HEK293 (cell line): ENCODE measurements around the gene PARD3B.

ENCODE experiments used
- ZNF335 ChIP-seq: fragments of 450-650 bp; formaldehyde crosslinking; conservative IDR thresholded peaks from 2 replicates; pipeline ENCODE4 v1.5.1; 2016; ENCODE audit warnings: missing biosample characterization, missing genetic modification characterization
- ZSCAN30 ChIP-seq: fragments of 450-650 bp; IDR thresholded peaks from 2 replicates; pipeline ENCODE4 v1.5.1; 2018; ENCODE audit warnings: missing biosample characterization, mild to moderate bottlenecking, missing genetic modification characterization, moderate library complexity
- TF ChIP-seq, protein P1 (sequence below): fragments of 450-650 bp; formaldehyde crosslinking; IDR thresholded peaks from 2 replicates; pipeline ENCODE4 v1.5.1; 2017; ENCODE audit warnings: missing biosample characterization, missing genetic modification characterization

DNA sequence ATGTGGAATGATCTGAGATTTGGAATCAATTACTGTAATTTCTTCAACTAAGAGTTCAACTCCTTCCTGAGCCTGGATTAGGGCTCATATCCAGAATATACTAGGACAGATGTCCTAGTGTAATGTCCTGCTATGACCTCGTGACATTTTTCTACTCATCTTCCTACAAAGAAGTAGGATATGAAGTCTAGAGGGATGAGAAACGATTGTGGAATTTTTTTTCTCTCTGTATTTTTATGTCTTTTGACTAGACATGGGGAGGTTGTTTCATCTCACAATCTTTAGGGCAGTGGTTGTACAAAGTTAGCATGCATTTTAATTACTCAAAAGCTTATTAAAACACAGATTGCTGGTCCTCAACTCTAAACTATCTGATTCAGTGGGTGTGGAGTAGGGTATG lies 203.0 kb downstream of the PARD3B start:
- TF ChIP-seq ZNF335 (tag by site-specific recombination), result no peak
- TF ChIP-seq, protein P1, sequence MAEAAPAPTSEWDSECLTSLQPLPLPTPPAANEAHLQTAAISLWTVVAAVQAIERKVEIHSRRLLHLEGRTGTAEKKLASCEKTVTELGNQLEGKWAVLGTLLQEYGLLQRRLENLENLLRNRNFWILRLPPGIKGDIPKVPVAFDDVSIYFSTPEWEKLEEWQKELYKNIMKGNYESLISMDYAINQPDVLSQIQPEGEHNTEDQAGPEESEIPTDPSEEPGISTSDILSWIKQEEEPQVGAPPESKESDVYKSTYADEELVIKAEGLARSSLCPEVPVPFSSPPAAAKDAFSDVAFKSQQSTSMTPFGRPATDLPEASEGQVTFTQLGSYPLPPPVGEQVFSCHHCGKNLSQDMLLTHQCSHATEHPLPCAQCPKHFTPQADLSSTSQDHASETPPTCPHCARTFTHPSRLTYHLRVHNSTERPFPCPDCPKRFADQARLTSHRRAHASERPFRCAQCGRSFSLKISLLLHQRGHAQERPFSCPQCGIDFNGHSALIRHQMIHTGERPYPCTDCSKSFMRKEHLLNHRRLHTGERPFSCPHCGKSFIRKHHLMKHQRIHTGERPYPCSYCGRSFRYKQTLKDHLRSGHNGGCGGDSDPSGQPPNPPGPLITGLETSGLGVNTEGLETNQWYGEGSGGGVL (tag by site-specific recombination), result no peak
- no peak for TF ChIP-seq ZSCAN30 (tag by site-specific recombination)
